Mononuclear cell (primary cell): ENCODE data around the gene METTL1. TPM values are rescaled to one million over a fixed set of nuclear protein-coding genes. Genes with fewer than 3 reads are reported as not detected.
"Not testable (repeated sequence)": the region's sequence is repeated elsewhere in the genome, so short reads cannot be mapped to it uniquely, and the experiment has no call there.

Experiments
- H3K27me3 ChIP-seq: 2 replicates; pipeline ENCODE4 v1.6.0; 2011; ENCODE audit warnings: low read length, control low read depth; ENCODE audit not compliant: insufficient read depth
- H3K4me1 ChIP-seq: 2 replicates; pipeline ENCODE4 v1.5.1; 2011; ENCODE audit warnings: mild to moderate bottlenecking, low read length, control low read depth; ENCODE audit not compliant: insufficient read depth
- H3K4me3 ChIP-seq: 2 replicates; pipeline ENCODE4 v1.5.1; 2011; ENCODE audit warnings: mild to moderate bottlenecking, low read length, moderate library complexity
- H3K9me3 ChIP-seq: 2 replicates; pipeline ENCODE4 v1.5.1; 2011; ENCODE audit warnings: low read depth, mild to moderate bottlenecking, control low read depth, low read length
- total RNA-seq: library from RNA; depleted of rRNA; stranded (reverse); fragments of >200 nt; gene quantifications from one replicate; pipeline ENCODE4 v1.2.3, GENCODE V29; 2012

METTL1 gene
- 2.3 TPM for total RNA-seq

- H3K4me3 ChIP-seq = peak within 1 kb of the TSS; percentile 74
- H3K27me3 ChIP-seq = peaks cover 8% of the 10 kb centered on the region
- peaks cover 30% of the 10 kb centered on the region for H3K4me1 ChIP-seq
- no peaks in the 10 kb centered on the region for H3K9me3 ChIP-seq
Observed at GRCh38 chr12:57771873-57772428, at the start of gene METTL1. TSS of gene METTL1 (minus strand) at chr12:57772105. CDS start at chr12:57772083, 22 bp downstream.

GRCh38 chr12:57821015-57821414, 49.1 kb upstream of the METTL1 start:
- not testable (repeated sequence) for H3K27me3 ChIP-seq, H3K4me3 ChIP-seq, H3K9me3 ChIP-seq
- peaks cover 15% of the 10 kb centered on the region for H3K4me1 ChIP-seq

- H3K4me1 ChIP-seq = peaks cover 17% of the 10 kb centered on the region
- not testable (repeated sequence) for H3K27me3 ChIP-seq, H3K4me3 ChIP-seq
Observed at GRCh38 chr12:57820119-57820518, 48.2 kb upstream of the METTL1 start.

GRCh38 chr12:57817990-57818331, 46.1 kb upstream of the METTL1 start:
- H3K9me3 ChIP-seq, H3K27me3 ChIP-seq, H3K4me3 ChIP-seq: not testable (repeated sequence)
- H3K4me1 ChIP-seq = peaks cover 17% of the 10 kb centered on the region

More at GRCh38 chr12:57820119-57820518, 48.2 kb upstream of the METTL1 start:
- not testable (repeated sequence) for H3K9me3 ChIP-seq

GRCh38 chr12:57817261-57817989, 45.5 kb upstream of the METTL1 start:
- no peaks in the 10 kb centered on the region for H3K27me3 ChIP-seq
- H3K4me1 ChIP-seq = peaks cover 17% of the 10 kb centered on the region
- no peak overlapping the region for H3K4me3 ChIP-seq
- H3K9me3 ChIP-seq = no peaks in the 10 kb centered on the region

GRCh38 chr12:57816855-57817151, 44.9 kb upstream of the METTL1 start:
- Histone ChIP-seq H3K9me3 (no peaks in the 10 kb centered on the region), H3K27me3 (no peaks in the 10 kb centered on the region), H3K4me1 (peaks cover 17% of the 10 kb centered on the region), H3K4me3 (no peak overlapping the region)

- Histone ChIP-seq H3K4me1 (peaks cover 17% of the 10 kb centered on the region), H3K9me3 (no peaks in the 10 kb centered on the region), H3K4me3 (no peak overlapping the region), H3K27me3 (no peaks in the 10 kb centered on the region)
Observed at GRCh38 chr12:57816001-57816854, 44.3 kb upstream of the METTL1 start.

- H3K27me3 ChIP-seq = no peaks in the 10 kb centered on the region
- no peaks in the 10 kb centered on the region for H3K9me3 ChIP-seq
- H3K4me1 ChIP-seq = peaks cover 17% of the 10 kb centered on the region
- H3K4me3 ChIP-seq = no peak overlapping the region
Observed at GRCh38 chr12:57815177-57816000, 43.5 kb upstream of the METTL1 start.

GRCh38 chr12:57813971-57814772, 42.3 kb upstream of the METTL1 start:
- no peaks in the 10 kb centered on the region for H3K27me3 ChIP-seq
- no peaks in the 10 kb centered on the region for H3K9me3 ChIP-seq
- peaks cover 17% of the 10 kb centered on the region for H3K4me1 ChIP-seq
- no peak overlapping the region for H3K4me3 ChIP-seq

- no peak overlapping the region for H3K4me3 ChIP-seq
- H3K4me1 ChIP-seq = peaks cover 17% of the 10 kb centered on the region
- no peaks in the 10 kb centered on the region for H3K9me3 ChIP-seq
- no peaks in the 10 kb centered on the region for H3K27me3 ChIP-seq
Observed at GRCh38 chr12:57813111-57813970, 41.4 kb upstream of the METTL1 start.

- no peak overlapping the region for H3K4me3 ChIP-seq
- peaks cover 4% of the 10 kb centered on the region for H3K4me1 ChIP-seq
- no peaks in the 10 kb centered on the region for H3K27me3 ChIP-seq
- H3K9me3 ChIP-seq = no peaks in the 10 kb centered on the region
Observed at GRCh38 chr12:57811028-57811755, 39.3 kb upstream of the METTL1 start.

- Histone ChIP-seq H3K4me1 (no peaks in the 10 kb centered on the region), H3K9me3 (no peaks in the 10 kb centered on the region), H3K27me3 (no peaks in the 10 kb centered on the region), H3K4me3 (no peak overlapping the region)
Observed at GRCh38 chr12:57810450-57810849, 38.5 kb upstream of the METTL1 start.

- Histone ChIP-seq H3K27me3 (no peaks in the 10 kb centered on the region), H3K4me3 (no peak overlapping the region), H3K4me1 (no peaks in the 10 kb centered on the region), H3K9me3 (no peaks in the 10 kb centered on the region)
Observed at GRCh38 chr12:57809425-57809824, 37.5 kb upstream of the METTL1 start.
